Measurements from ENCODE around the gene SDF2.
"Not testable (repeated sequence)": the region's sequence is repeated elsewhere in the genome, so short reads cannot be mapped to it uniquely, and the experiment has no call there.

SDF2 gene

DNA sequence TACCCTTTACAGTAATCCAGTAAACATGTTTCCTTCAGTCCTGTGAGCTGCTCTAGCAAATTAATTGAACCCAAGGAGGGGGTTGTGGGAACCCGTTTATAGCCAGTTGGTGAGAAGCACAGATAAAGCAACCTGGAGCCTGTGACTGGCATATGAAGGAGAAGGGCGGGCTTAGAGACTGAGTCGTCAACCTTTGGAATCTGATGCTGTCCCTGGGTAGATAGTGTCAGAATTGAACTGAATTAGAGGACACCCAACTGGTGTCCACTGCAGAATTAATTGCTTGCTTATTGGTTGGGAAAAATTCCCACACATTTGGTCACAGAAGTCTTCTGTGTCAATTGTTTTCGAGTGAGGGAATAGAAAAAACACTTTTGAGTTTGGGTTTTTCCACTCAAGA is 34.9 kb downstream of the SDF2 start:
- DNase-seq (ENCODE audit: low read depth): no peak

DNA sequence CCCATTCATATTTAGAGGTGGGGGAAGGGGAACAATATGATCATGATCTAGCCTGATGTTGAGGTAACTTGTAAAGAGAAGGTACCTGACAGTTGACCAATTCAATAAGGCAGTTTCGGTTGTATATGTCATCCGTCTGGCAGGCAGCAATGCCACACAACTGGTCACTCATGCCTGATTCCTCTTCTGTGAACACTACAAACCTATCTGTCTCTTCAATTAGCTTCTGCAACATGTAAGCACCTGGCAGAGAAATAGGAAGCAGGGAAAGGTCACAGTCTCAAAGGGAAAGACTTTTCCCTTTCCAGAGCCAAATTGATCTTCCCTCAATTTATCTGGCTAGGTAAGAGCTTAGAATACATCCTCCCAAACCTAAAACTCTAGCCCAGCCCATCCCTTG is 37.6 kb downstream of the SDF2 start:
- DNase-seq (ENCODE audit: low read depth): no peak

DNA sequence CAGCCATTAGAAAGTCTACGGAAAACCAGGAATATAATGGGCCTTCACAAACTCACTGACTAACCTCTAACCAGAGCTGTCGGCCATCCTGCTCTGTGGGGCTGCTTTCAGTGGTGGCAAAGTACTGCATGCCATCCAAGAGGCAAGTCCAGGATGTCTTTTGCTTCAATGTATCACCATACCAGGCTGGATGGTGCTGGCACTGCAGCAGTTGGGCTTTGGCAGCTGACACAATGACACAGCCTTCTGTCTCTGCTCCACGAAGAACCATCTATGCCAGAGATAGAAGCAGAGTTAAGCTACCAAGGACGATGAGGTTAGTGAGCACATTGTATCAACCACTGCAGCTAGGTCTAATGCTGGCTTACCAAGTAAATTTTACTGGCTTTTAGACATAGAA is 38.0 kb downstream of the SDF2 start:
- no peak for DNase-seq (ENCODE audit: low read depth)

DNA sequence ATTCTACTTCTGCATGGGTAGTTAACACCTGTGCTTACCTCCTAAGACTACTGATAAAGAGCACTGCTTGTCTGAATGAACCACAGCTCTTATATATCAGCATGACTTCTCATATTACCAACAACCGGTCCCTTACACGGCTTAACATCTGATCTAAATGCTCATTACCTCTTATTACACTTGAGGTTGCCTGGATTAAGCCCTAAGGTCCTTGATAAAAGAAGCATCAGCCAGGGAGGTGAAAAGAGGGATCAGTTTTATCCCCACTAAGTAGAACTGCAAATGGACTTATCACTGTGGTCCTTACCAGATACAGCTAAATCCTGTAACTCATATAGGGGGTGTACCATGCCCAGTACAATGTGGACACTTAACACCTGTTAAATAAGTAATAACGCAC is 39.5 kb downstream of the SDF2 start:
- no peak for DNase-seq (ENCODE audit: low read depth)

- DNase-seq (ENCODE audit: low read depth): no peak
Observed at GRCh38 chr17:28620010-28620409, 41.7 kb downstream of the SDF2 start.

DNA sequence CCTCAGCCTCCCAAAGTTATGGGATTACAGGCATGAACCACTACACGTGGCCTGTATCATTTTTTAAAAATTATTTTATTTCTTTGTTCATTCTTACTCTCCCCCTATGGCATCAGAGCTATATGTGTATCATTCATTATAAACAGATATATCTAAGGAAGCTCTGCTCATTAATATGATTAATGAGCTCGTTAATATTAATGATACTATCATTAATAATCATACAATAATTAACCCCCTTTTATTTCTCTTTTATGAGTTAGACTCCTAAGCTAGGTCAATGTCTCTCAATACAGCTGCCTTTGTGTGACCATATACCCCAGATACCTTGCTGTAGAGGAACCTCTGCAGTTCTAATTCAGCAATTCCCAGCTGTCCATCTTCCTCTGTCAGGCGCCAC is 43.2 kb downstream of the SDF2 start:
- no peak for DNase-seq (ENCODE audit: low read depth)

DNA sequence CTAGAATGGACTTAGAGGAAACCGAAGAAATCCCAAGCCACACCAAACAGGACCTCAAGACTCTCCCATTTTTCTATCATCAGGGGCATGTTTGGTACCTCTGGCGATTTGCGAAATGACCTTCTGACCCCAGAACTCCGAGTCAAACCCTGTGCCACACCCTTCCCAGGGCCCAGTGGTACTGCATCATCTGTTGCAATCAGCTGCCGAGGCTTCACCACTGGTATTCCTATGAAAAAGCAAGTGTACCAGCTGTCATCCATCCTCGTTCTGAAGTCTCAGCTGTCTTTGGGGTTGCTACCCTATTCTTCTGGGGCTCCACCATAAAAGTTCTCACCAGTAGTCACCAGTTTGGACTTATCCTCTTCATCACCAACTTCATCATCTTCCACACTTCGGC is 45.4 kb downstream of the SDF2 start:
- DNase-seq (ENCODE audit: low read depth): no peak

DNA sequence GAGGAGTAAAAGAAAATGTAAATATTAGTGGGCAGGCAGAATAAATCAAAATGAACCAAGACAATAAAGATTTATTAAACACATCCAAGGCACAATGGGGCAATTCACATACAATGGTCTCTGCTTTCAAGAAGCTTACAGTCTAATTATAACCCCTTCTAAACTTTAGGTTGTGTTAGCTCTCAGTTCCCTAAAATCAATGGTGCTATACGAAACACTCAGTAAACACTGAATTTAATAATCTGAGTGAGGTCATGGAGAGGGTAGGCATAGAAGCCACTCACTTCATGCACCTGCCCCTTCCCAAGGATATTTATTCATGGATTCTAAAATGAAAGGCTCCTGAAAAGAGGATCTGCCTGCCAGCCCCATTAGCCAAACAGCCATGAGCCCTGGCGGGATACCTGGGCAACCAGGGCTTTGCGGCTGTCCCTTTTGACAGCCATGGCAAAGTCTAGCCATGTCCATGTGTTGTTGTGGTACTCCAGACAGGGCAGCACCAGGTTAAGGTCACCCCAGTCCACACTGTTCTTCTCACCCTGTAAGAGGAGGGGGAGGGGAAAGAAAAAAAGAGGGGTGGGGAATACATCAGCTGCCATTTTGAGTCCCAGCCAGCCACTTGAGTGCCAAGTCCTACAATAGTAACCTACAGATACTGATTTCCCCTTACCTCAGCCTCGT is 46.3 kb downstream of the SDF2 start:
- no peak for DNase-seq (ENCODE audit: low read depth)

GRCh38 chr17:28613931-28614381 is 47.8 kb downstream of the SDF2 start, which contains the start of gene RSKR:
TSS of gene RSKR (minus strand) at chr17:28614185. CDS start at chr17:28614161, 24 bp downstream.
- DNase-seq (ENCODE audit: low read depth): no peak

DNA sequence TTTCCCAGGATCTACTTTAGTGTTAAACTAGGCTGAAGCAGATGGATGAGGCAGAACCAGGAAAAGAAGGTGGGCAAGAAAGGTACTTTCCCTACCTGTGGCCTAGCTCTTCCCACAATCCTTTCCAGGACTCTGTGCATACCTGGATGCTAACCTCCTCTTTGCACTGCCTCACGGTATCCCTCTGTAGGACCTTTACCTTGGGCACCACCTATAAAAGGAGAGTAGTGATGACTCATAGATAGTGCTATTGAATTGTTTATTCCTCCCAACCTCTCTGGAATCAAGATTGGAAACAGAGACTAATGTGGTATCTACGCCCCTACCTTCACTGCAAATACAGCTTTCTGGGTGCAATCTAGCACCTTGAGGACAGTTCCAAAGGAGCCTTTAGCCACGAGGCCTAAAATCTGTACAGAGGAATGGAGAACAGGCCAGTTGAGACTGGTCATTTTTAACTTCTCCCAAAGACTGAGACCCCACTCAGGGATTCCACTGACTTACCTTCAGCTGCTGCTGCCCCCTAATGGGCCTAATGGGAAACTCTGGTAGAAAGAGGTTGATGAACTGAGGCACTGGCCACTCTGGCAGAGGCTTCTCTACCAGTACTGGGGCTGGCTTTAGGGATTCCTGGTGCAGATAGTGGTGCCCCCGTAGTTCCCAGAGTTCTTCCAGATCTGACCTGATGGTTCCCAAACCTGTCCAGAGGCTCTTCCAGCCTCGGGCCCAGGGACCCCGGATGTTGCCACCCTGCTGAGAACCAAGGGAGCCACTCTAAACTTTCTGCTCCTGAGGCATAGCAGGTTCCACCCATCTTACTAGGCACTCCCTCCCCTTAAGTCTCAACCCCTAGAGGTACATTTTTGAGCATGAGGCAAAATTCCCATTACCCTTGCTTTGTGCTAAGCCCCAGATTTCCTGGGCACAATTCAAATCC is 48.5 kb downstream of the SDF2 start:
- no peak for DNase-seq (ENCODE audit: low read depth)

DNA sequence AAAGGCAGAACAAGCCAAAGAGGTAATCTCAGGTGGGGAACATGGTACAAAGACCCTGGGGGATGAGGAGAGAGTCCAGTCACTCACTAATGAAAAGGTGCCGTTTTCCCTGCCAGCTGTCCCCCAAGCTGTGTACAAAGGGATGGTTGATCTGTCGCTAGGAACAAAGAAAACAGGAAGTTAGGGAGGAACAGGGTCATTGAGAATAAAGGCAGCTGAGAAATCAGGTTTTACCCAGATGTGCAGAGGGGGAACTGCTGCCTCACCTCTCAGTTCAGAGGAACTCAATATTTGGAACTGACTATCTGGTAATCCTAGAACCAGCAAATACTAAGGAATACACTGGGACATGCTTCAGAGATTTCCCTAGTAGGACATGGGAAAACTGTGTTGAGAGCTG is 49.2 kb downstream of the SDF2 start:
- DNase-seq (ENCODE audit: low read depth): no peak

DNA sequence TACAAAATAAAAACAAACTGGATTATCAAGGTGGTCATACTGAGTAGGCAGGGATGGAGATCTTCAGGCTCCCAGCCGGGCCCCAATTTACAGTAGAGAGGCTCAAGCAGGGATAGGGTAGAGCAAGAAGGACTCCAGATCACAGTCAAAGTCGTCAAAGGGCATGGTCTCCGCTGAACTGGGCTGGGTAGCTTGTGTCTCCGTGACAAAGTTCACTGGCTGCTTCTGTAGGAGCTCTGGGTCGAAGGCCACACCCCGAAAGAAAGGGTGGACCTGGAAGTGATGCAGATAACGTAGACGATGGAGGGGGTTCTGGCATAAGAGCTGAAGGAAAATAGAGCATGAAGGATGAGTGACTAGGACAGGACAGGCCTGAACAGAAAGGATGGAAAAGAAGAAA is 51.3 kb downstream of the SDF2 start:
- no peak for DNase-seq (ENCODE audit: low read depth)

DNA sequence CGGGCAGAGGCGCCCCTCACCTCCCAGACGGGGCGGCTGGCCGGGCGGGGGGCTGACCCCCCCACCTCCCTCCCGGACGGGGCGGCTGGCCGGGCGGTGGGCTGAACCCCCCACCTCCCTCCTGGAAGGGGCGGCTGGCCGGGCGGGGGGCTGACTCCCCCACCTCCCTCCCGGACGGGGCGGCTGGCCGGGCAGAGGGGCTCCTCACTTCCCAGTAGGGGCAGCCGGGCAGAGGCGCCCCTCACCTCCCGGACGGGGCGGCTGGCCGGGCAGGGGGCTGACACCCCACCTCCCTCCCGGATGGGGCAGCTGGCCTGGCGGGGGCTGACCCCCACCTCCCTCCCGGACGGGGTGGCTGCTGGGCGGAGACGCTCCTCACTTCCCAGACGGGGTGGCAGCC is 57.7 kb downstream of the SDF2 start:
- DNase-seq (ENCODE audit: low read depth): not testable (repeated sequence)

- peak; percentile 40 for DNase-seq (ENCODE audit: low read depth)
Observed at GRCh38 chr17:28599311-28600184, 62.2 kb downstream of the SDF2 start.

DNA sequence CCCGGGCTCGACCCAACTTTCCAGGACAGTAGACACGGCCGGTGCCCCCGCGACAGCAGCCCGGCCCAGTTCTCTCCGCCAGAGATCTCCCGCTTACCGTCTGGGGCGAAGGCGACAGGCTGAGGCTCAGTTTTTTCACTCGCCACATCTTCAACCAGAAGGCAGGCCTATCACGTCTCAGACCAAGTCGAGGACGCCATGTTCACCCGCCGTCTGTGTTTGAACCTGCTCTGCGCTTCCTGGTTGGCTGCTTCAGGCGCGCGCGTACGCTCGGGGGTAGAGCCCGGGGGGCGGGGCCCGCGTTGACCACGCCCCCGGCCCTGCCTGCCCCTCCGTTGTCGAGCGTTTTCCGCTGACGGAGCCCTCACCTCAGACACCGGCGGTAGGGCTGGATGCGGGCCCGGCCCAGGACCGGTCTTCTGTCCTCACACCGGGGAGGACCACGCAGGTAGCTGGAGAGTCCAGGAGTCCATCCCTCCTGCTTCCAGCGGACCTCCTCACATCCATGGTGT is 62.9 kb downstream of the SDF2 start, which contains the start of gene SPAG5:
TSS of gene SPAG5 (minus strand) at position 227 of the 512 bp plus-strand sequence. CDS start at position 148, 79 bp downstream.
- DNase-seq (ENCODE audit: low read depth): peak; percentile 88

GRCh38 chr17:28598389-28598788 is 63.3 kb downstream of the SDF2 start:
- DNase-seq (ENCODE audit: low read depth): no peak

Measured in stimulated activated CD8-positive, alpha-beta memory T cell treated with anti-CD3 and anti-CD28 coated beads, Interleukin-12 subunit alpha, Interleukin-12 subunit beta, amount 100 ng/mL, for 4 hours (primary cell).